NCI-H1105 treated with DMSO at 0.1 percent for 48 hours (cell line): ENCODE data around the gene LRBA.
A peak's percentile ranks its signal among the peaks of the same experiment; 100 is the strongest.
"Not testable (repeated sequence)": the region's sequence is repeated elsewhere in the genome, so short reads cannot be mapped to it uniquely, and the experiment has no call there.

Experiments used
- DNase-seq: peaks from one replicate; lab custom pipeline; 2025; lab: John Stamatoyannopoulos, UW

The LRBA gene

DNA sequence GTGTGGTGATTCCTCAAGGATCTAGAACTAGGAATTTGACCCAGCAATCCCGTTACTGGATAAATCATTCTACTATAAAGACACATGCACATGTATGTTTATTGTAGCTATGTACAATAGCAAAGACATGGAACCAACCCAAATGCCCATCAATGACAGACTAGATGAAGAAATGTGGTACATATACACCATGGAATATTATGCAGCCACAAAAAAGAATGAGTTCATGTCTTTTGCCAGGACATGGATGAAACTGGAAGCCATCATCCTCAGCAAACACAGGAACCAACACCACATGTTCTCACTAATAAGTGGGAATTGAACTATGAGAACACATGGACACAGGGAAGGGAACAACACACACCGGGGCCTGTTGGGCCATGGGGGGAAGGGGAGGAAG is 450.1 kb downstream of the LRBA start:
- not testable (repeated sequence) for DNase-seq

- DNase-seq: no peak
Observed at GRCh38 chr4:150562751-150563150, 452.3 kb downstream of the LRBA start.

DNA sequence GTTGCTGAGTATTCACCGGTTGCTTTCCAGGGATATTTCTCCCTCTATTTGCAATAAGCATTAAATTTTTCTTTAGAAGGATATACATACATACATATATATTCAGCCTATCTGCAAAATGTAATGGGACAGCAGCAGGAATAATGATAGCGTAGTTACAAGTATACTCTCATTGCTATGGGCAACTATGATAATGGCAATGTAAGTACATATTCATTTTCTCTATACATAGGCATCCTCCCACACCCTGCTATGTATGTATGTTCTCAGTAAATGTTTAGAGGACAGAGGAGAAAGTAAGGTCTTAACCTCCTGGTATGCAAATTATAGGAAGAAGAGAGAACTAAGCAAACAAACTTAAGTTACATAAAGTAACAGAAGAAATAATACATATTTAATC is 452.8 kb downstream of the LRBA start:
- no peak for DNase-seq

DNA sequence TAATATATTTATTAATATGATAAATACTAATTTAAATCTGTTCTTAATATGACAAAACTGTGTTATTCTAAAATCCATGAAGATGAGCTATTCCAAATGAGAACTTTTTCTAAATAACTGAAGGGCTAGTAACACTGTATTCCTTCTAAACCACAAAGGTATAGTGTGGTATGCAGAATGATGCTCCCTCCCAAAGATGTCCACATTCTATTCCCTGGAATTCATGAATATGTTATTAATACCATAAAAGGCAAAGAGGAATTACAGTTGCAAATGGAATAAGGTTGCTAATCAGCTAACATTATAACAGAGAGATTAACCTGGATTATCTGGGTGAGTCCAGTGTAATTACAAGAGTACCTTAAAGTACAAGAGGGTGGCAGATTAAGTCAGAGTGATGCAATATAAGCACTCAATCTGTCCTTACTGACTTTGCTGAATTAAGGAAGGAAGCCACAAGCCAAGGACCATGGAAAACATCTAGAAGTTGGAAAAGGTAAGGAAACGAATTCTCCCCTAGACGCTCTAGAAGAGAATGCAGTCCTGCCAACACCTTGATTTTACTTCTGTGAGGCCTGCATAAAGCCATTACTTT is 453.8 kb downstream of the LRBA start:
- DNase-seq: no peak

GRCh38 chr4:150557811-150558210 is 457.3 kb downstream of the LRBA start:
- DNase-seq: not testable (repeated sequence)

- DNase-seq: no peak
Observed at GRCh38 chr4:150547154-150547838, 467.8 kb downstream of the LRBA start.

DNA sequence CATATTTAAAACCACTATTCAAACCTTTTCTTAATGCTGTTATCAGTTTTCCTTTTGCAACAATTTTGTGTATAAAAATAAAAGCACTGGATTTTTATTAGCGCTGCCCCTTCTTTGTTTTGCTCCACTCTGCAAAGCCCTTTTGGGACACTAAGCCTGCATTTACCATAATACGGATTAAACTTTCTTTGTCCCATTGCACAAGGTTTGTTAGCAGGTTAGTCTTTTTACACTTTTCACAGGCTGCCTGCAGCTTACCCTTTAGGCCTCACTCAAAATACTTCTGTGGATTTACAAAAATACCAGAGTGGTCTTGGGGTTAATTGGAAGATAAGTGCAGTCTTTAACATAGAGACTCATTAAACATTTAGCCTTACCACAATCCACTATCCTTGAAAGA is 468.8 kb downstream of the LRBA start:
- DNase-seq: no peak

- DNase-seq: no peak
Observed at GRCh38 chr4:150543042-150543441, 472.0 kb downstream of the LRBA start.

GRCh38 chr4:150541681-150542080 is 473.4 kb downstream of the LRBA start:
- no peak for DNase-seq

- DNase-seq: no peak
Observed at GRCh38 chr4:150540959-150541360, 474.1 kb downstream of the LRBA start.

GRCh38 chr4:150540536-150540935 is 474.5 kb downstream of the LRBA start:
- DNase-seq: no peak

DNA sequence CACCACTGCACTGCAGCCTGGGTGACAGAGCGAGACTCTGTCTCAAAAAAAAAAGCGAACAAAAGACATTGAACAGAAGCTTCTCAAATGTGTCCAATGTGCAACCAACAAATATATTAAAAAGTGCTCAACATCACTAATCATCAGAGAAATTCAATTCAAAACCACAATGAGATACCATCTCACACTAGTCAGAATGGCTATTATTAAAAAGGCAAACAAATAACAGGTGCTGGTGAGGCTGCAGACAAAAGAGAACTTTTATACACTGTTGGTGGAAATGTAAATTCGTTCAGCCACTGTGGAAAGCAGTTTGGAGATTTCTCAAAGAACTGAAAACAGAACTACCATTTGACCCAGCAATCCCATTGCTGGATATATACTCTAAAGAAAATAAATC is 477.2 kb downstream of the LRBA start:
- DNase-seq: peak; percentile 6

DNA sequence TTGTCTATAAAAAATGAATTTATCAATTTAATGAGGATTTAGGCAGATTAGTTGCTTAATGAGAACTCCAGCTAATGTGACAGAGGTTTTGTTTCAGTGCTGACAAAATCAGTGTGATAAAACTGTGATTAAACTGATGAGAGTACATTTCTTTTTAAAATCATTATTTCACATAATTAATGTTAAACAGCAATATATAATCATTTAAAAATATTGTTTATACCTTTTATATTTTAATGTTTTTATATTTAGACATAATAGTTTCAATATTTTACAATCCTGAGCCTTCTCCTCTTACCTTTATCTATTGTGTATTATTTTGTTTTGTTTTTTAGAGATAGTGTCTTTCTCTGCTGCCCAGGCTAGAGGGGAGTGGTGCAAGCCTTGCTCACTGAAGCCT is 480.3 kb downstream of the LRBA start:
- no peak for DNase-seq

GRCh38 chr4:150533673-150534072 is 481.4 kb downstream of the LRBA start:
- DNase-seq: no peak

GRCh38 chr4:150525321-150525868 is 489.7 kb downstream of the LRBA start:
- DNase-seq: no peak

GRCh38 chr4:150518559-150518958 is 496.5 kb downstream of the LRBA start:
- no peak for DNase-seq

DNA sequence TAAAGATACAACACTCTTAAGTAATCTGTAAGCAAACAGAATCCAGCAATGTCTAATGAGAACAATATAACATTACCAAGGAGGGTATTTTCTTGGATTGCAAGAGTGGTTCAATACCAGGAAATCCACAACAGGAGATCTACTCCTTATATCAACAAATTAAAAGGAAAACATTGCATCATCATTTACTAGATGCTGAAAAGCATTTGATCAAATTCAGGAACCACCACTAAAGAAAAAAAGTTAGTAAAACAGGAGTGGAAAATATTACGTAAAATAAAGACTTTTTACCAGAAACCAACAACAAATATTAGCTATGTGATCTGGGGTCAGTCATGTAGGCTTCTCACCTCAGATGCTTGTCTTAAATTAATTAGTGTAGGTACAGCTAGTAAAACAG is 499.9 kb downstream of the LRBA start:
- DNase-seq: no peak

DNA sequence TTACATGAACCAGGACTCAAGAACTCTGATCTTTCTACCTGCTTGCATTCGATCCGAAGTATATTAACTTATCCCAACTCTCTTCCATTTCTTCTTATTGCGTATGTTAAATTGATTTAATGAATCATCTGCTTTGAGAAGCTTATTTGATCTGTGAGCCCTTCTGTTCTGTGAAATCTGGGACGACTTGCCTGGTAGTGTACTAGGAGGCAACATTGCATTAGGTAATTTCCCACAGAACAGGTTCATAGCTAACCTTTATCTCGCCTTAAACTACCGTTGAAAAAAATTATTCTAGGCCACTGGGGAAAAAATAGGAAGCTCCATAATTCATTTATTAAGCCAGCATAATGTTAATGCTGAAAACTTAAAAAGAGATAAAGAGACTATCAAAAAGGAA is 500.4 kb downstream of the LRBA start:
- DNase-seq: no peak

DNA sequence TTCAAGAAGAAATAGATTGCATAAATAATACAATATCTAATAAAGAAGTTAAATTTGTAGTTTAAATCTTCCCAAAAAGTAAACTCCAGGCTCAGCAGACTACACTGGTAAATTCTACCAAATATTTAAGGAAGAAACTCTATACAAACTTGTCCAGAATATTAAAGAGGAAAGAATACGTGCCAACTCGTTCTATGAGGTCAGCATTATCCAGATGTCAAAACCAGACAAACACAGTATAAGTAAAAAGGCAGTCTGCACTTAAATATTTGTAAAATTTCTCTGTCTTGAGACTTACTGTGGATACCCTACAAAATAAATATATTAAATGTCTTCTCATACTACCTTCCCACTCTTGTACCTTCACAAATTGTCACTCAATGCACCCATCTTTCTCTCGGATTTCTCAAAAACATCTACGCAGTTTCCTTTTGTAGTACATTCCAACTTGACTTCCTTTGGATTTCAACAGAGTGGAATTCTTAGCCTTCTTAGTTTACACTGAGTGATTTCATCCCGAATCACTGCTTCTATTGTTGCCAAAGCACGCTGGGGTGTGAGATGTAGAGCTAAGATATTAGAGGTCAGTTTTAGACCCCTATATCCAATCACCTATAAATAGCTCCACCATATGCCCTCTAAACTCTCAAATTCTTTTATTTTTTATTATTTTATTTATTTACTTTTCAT is 504.8 kb downstream of the LRBA start:
- no peak for DNase-seq

GRCh38 chr4:150507656-150508055 is 507.4 kb downstream of the LRBA start:
- DNase-seq: not testable (repeated sequence)

DNA sequence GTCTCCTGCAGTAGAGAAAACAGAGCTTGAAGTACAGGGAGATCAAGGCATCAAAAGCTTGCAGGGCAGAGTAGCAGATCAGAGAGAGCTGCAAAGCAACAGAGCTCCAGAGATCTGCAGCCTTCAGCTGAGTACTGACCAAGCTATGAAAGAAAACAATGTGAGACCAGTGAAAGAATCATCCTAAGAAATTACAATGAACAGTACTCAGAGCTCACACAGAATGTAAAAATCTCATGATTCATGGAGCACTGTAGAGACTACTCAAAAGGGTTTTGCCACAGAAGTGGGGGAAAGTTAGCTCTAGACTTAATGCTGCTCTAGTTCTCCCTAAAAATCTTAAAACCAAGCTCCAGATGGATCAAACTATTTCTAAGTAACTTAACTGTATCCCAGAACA is 513.1 kb downstream of the LRBA start:
- DNase-seq: no peak

DNA sequence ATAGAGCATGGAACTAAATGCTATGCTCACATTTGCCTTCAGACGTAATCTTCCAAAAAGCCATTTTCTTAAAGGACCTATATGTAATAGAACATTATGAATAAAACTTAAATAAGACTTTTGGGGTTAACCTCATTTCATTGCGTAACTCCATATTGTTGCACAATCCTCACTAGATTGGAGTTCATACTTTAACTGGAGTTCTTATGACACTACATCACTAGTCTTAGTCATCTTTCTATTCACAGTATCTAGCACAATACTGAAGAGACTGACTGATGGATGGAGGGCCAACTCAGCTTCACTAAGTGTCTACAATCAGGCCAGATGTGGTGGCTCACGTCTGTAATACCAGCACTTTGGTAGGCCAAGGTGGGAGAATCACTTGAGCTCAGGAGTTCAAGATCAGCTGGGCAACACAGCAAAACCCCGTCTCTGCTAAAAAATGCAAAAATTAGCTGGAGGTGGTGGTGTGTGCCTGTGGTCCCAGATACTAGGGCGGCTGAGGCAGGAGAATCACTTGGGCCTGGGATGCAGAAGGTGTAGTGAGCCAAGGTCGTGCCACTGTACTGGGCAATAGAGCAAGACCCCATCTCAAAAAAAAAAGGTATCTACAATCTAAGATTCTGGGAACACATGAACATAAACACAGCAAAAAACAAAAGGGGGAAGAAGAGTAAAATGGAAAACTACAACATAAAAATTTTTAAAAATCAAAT is 513.9 kb downstream of the LRBA start:
- DNase-seq: no peak

GRCh38 chr4:150497612-150498011 is 517.5 kb downstream of the LRBA start:
- no peak for DNase-seq
